Stomach (tissue), 9 donors: ENCODE measurements around the gene SYT8. TPM values are rescaled to one million over a fixed set of nuclear protein-coding genes. Genes with fewer than 3 reads are reported as not detected.
A peak's percentile ranks its signal among the peaks of the same experiment; 100 is the strongest.

Experiments
- DNase-seq, 2 donors: peaks; one replicate each; pipeline versions ENCODE4 v3.0.0 to v3.0.0-alpha.2; 2013 to 2019
- H3K27ac ChIP-seq, 5 donors: fragments of 200-600 bp in 4 of 5; sonication (generic) in 4 of 5; one replicate each; pipeline ENCODE4 v1.5.1; 2013 to 2019; ENCODE audit warnings: mild to moderate bottlenecking in 1 of 5, moderate library complexity in 1 of 5
- H3K27me3 ChIP-seq, 3 donors: fragments of 200-600 bp; sonication (generic); one replicate each; pipeline ENCODE4 v1.5.1; 2017 to 2019; ENCODE audit warnings: mixed run types in 1 of 3
- H3K36me3 ChIP-seq, 4 donors: fragments of 200-600 bp; sonication (generic); 1 replicate in 3 of 4; 2 replicates in 1 of 4; pipeline ENCODE4 v1.5.1; 2016 to 2019
- H3K4me1 ChIP-seq, 4 donors: fragments of 200-600 bp; sonication (generic); one replicate each; pipeline ENCODE4 v1.5.1; 2016 to 2019
- H3K4me3 ChIP-seq, 4 donors: fragments of 200-600 bp; sonication (generic) in 3 of 4; one replicate each; pipeline ENCODE4 v1.5.1; 2016 to 2019; ENCODE audit warnings: mild to moderate bottlenecking in 1 of 4
- H3K9me3 ChIP-seq, 4 donors: fragments of 200-600 bp; sonication (generic); one replicate each; pipeline ENCODE4 v1.5.1; 2016 to 2019
- EP300 ChIP-seq: sonication (generic); formaldehyde crosslinking; IDR thresholded peaks from one replicate; pipeline ENCODE4 v1.6.1; 2017; ENCODE audit warnings: antibody characterized with exemption
- POLR2A ChIP-seq, 4 donors: fragments of 450-650 bp; IDR thresholded peaks; one replicate each; pipeline ENCODE4 v1.6.1; 2016; ENCODE audit warnings: antibody characterized with exemption in 4 of 4, control low read depth in 2 of 4, mild to moderate bottlenecking in 1 of 4, moderate library complexity in 1 of 4
- POLR2AphosphoS5 ChIP-seq, 3 donors: sonication (generic); formaldehyde crosslinking; IDR thresholded peaks; one replicate each; pipeline ENCODE4 v1.6.1; 2016; ENCODE audit warnings: antibody characterized with exemption in 3 of 3
- WGBS, 5 donors: extraction: QIAGEN DNeasy Blood & Tissue Kit in 3 of 5; methylation state at CpG; one replicate each; pipeline versions ENCODE4 v1.1.5 to v1.1.7; 2013 to 2018; 5-methylcytosine and 5-hydroxymethylcytosine counted together
- intact Hi-C: fragments of 100-400 bp; cut with DNase I; formaldehyde crosslinking; loops from one replicate; pipeline ENCODE4 v1.15.1; 2023; ENCODE audit warnings: low total_unique reads
- polyA plus RNA-seq, 3 donors: library from polyadenylated mRNA; stranded (reverse); fragments of 200-250 nt; gene quantifications; one replicate each; pipeline ENCODE4 v1.2.3, GENCODE V29; 2013
- total RNA-seq, 5 donors: library from RNA; depleted of rRNA; stranded (reverse); fragments of >200 nt; gene quantifications; one replicate each; pipeline versions ENCODE4 v1.1.0 to v1.2.3, GENCODE V29; 2014 to 2016
- TF ChIP-seq, protein P1 (sequence below), 7 experiments: fragments of 450-650 bp in 4 of 7; fragments of 200-600 bp in 3 of 7; sonication (generic) in 3 of 7; IDR thresholded peaks; one replicate each; pipeline ENCODE4 v1.5.1; 2016 to 2019; ENCODE audit warnings: antibody characterized with exemption in 7 of 7, control low read depth in 2 of 7, mild to moderate bottlenecking in 1 of 7
- donor health status: healthy with polysubstance abuse.
- donor health status: Bipolar disorder and iron deficiency.
- donor health status: healthy.

SYT8 gene
- total and polyA plus RNA-seq, 8 donors: 0.72 to 77.3 (median 2.7) TPM

GRCh38 chr11:1847926-1848639 lies 13.3 kb downstream of the SYT8 start:
- Histone ChIP-seq H3K27me3 (no peaks in the 10 kb centered on the region), H3K4me1 (peaks cover 0 to 58% (median 9%) of the 10 kb centered on the region in 4 donors), H3K36me3 (no peaks in the 10 kb centered on the region), H3K27ac (no peak overlapping the region), H3K4me3 (no peak overlapping the region), H3K9me3 (no peaks in the 10 kb centered on the region)
- intact Hi-C loops: no loop called here
- WGBS, 5 donors: 77 to 81% (median 79%) methylated on average over 18 of the region's 18 CpGs
- TF ChIP-seq, protein P1, sequence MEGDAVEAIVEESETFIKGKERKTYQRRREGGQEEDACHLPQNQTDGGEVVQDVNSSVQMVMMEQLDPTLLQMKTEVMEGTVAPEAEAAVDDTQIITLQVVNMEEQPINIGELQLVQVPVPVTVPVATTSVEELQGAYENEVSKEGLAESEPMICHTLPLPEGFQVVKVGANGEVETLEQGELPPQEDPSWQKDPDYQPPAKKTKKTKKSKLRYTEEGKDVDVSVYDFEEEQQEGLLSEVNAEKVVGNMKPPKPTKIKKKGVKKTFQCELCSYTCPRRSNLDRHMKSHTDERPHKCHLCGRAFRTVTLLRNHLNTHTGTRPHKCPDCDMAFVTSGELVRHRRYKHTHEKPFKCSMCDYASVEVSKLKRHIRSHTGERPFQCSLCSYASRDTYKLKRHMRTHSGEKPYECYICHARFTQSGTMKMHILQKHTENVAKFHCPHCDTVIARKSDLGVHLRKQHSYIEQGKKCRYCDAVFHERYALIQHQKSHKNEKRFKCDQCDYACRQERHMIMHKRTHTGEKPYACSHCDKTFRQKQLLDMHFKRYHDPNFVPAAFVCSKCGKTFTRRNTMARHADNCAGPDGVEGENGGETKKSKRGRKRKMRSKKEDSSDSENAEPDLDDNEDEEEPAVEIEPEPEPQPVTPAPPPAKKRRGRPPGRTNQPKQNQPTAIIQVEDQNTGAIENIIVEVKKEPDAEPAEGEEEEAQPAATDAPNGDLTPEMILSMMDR (IDR thresholded peaks at IDR 0.05): no peak
- TF ChIP-seq EP300 (no peak), POLR2AphosphoS5 (IDR thresholded peaks at IDR 0.05) (no peak), POLR2A (IDR thresholded peaks at IDR 0.05) (no peak)
- DNase-seq: no peak

GRCh38 chr11:1848640-1849430 lies 14.0 kb downstream of the SYT8 start:
- Histone ChIP-seq H3K27me3 (no peaks in the 10 kb centered on the region), H3K4me3 (no peak overlapping the region), H3K4me1 (peaks cover 0 to 55% (median 9%) of the 10 kb centered on the region in 4 donors), H3K9me3 (no peaks in the 10 kb centered on the region), H3K36me3 (no peaks in the 10 kb centered on the region), H3K27ac (no peak overlapping the region)
- no peak for TF ChIP-seq EP300
- TF ChIP-seq POLR2A (IDR thresholded peaks at IDR 0.05): no peak
- no peak for TF ChIP-seq POLR2AphosphoS5 (IDR thresholded peaks at IDR 0.05)
- TF ChIP-seq, protein P1 (IDR thresholded peaks at IDR 0.05): no peak
- intact Hi-C loops: no loop called here
- no peak for DNase-seq
- 87 to 95% (median 91%) methylated on average over 19 of the region's 19 CpGs for WGBS, 5 donors

GRCh38 chr11:1851468-1852180 lies 16.8 kb downstream of the SYT8 start:
- Histone ChIP-seq H3K4me1 (peaks cover 0 to 54% (median 7%) of the 10 kb centered on the region in 4 donors), H3K27ac (peak overlapping the region in 3 of 5 donors; percentile 20 to 80 (median 79)), H3K27me3 (no peaks in the 10 kb centered on the region), H3K36me3 (no peaks in the 10 kb centered on the region), H3K4me3 (no peak overlapping the region), H3K9me3 (no peaks in the 10 kb centered on the region)
- TF ChIP-seq EP300 (no peak), POLR2AphosphoS5 (IDR thresholded peaks at IDR 0.05) (no peak), POLR2A (IDR thresholded peaks at IDR 0.05) (no peak)
- TF ChIP-seq, protein P1 (IDR thresholded peaks at IDR 0.05): no peak
- intact Hi-C loops: no loop called here
- WGBS, 5 donors: 84 to 94% (median 89%) methylated on average over 8 to 21 of the region's 21 CpGs
- DNase-seq: no peak

- peak overlapping the region in 3 of 5 donors; percentile 11 to 80 (median 79) for H3K27ac ChIP-seq
- H3K9me3 ChIP-seq: no peaks in the 10 kb centered on the region
- H3K4me3 ChIP-seq: no peak overlapping the region
- H3K27me3 ChIP-seq: no peaks in the 10 kb centered on the region
- DNase-seq: no peak
- peaks cover 0 to 61% (median 7%) of the 10 kb centered on the region in 4 donors for H3K4me1 ChIP-seq
- 81 to 83% (median 83%) methylated on average over 14 to 25 of the region's 25 CpGs for WGBS, 5 donors
- intact Hi-C loops: no loop called here
- H3K36me3 ChIP-seq: no peaks in the 10 kb centered on the region
- TF ChIP-seq POLR2A (IDR thresholded peaks at IDR 0.05) (no peak), POLR2AphosphoS5 (IDR thresholded peaks at IDR 0.05) (no peak), EP300 (no peak)
- TF ChIP-seq, protein P1 (IDR thresholded peaks at IDR 0.05): no peak
Measured at GRCh38 chr11:1852271-1852876, 17.6 kb downstream of the SYT8 start.
